Thymus (tissue), 11 donors: Measurements from ENCODE around the gene PGGHG. TPM values are rescaled to one million over a fixed set of nuclear protein-coding genes. Genes with fewer than 3 reads are reported as not detected.
"Not testable (repeated sequence)": the region's sequence is repeated elsewhere in the genome, so short reads cannot be mapped to it uniquely, and the experiment has no call there.

Experiments
- DNase-seq, 9 donors: peaks; one replicate each; pipeline ENCODE4 v3.0.0-alpha.2; 2013; ENCODE audit warnings: low spot score in 9 of 9, low read depth in 6 of 9, missing footprints in 1 of 9
- H3K27ac ChIP-seq, 2 donors: one replicate each; pipeline ENCODE4 v1.5.1; 2013; ENCODE audit warnings: control low read depth in 1 of 2, low read depth in 1 of 2, low read length in 1 of 2, mild to moderate bottlenecking in 1 of 2, moderate library complexity in 1 of 2
- H3K27me3 ChIP-seq, 2 donors: one replicate each; pipeline ENCODE4 v1.5.1; 2013; ENCODE audit warnings: low read length in 1 of 2; ENCODE audit not compliant: control insufficient read depth in 2 of 2, insufficient read depth in 1 of 2
- H3K36me3 ChIP-seq, 2 donors: one replicate each; pipeline ENCODE4 v1.5.1; 2013; ENCODE audit warnings: low read length in 1 of 2, mild to moderate bottlenecking in 1 of 2, moderate library complexity in 1 of 2; ENCODE audit not compliant: control insufficient read depth in 2 of 2, insufficient read depth in 2 of 2
- H3K4me1 ChIP-seq, 2 donors: one replicate each; pipeline ENCODE4 v1.5.1; 2013; ENCODE audit warnings: low read length in 2 of 2; ENCODE audit not compliant: control insufficient read depth in 2 of 2, insufficient read depth in 2 of 2
- H3K4me3 ChIP-seq, 2 donors: one replicate each; pipeline ENCODE4 v1.5.1; 2013; ENCODE audit warnings: low read length in 2 of 2, control low read depth in 1 of 2, mild to moderate bottlenecking in 1 of 2
- H3K9me3 ChIP-seq, 2 donors: one replicate each; pipeline ENCODE4 v1.5.1; 2013; ENCODE audit warnings: low read length in 1 of 2, mild to moderate bottlenecking in 1 of 2; ENCODE audit not compliant: control insufficient read depth in 2 of 2, insufficient read depth in 1 of 2
- WGBS: extraction: QIAGEN DNeasy Blood & Tissue Kit; methylation state at CpG from one replicate; pipeline ENCODE4 v1.1.7; 2013; 5-methylcytosine and 5-hydroxymethylcytosine counted together
- polyA plus RNA-seq: library from polyadenylated mRNA; stranded (reverse); fragments of 200-250 nt; gene quantifications from one replicate; pipeline ENCODE4 v1.2.3, GENCODE V29; 2013
- total RNA-seq: library from RNA; stranded (reverse); fragments of 120-200 nt; gene quantifications from one replicate; pipeline ENCODE4 v1.2.4, GENCODE V29; 2013
- donor health status: healthy.

PGGHG gene
- total and polyA plus RNA-seq, 2 donors: 73.7 to 900 TPM

- WGBS: 69% methylated on average over 4 of the region's 4 CpGs
- H3K9me3 ChIP-seq: peaks cover 1 to 9% of the 10 kb centered on the region in 2 donors
- H3K27ac ChIP-seq: no peak overlapping the region
- no peak for DNase-seq
- peaks cover 0 to 5% of the 10 kb centered on the region in 2 donors for H3K36me3 ChIP-seq
- H3K4me3 ChIP-seq: peak overlapping the region in 1 of 2 donors; percentile 8
- H3K4me1 ChIP-seq: peaks cover 2 to 47% of the 10 kb centered on the region in 2 donors
- peaks cover 60 to 71% of the 10 kb centered on the region in 2 donors for H3K27me3 ChIP-seq
Measured at GRCh38 chr11:282171-282570, 6.8 kb upstream of the PGGHG start.

- peaks cover 0 to 5% of the 10 kb centered on the region in 2 donors for H3K36me3 ChIP-seq
- H3K9me3 ChIP-seq: peaks cover 1 to 9% of the 10 kb centered on the region in 2 donors
- no peak for DNase-seq
- peak overlapping the region in 1 of 2 donors; percentile 18 for H3K27ac ChIP-seq
- 79% methylated on average over 11 of the region's 13 CpGs for WGBS
- no peak overlapping the region for H3K4me3 ChIP-seq
- H3K4me1 ChIP-seq: peaks cover 2 to 50% of the 10 kb centered on the region in 2 donors
- peaks cover 60 to 72% of the 10 kb centered on the region in 2 donors for H3K27me3 ChIP-seq
Measured at GRCh38 chr11:282630-283360, 6.1 kb upstream of the PGGHG start.

GRCh38 chr11:283405-284104 is 5.4 kb upstream of the PGGHG start:
- no peak for DNase-seq
- peaks cover 57 to 72% of the 10 kb centered on the region in 2 donors for H3K27me3 ChIP-seq
- H3K4me3 ChIP-seq: no peak overlapping the region
- peaks cover 1 to 9% of the 10 kb centered on the region in 2 donors for H3K9me3 ChIP-seq
- H3K27ac ChIP-seq: peak overlapping the region in 1 of 2 donors; percentile 52
- WGBS: 92% methylated on average over 23 of the region's 23 CpGs
- peaks cover 0 to 5% of the 10 kb centered on the region in 2 donors for H3K36me3 ChIP-seq
- H3K4me1 ChIP-seq: peaks cover 2 to 50% of the 10 kb centered on the region in 2 donors

GRCh38 chr11:284105-285020 is 4.6 kb upstream of the PGGHG start:
- H3K27ac ChIP-seq: no peak overlapping the region
- H3K9me3 ChIP-seq: peaks cover 1 to 9% of the 10 kb centered on the region in 2 donors
- peaks cover 49 to 64% of the 10 kb centered on the region in 2 donors for H3K27me3 ChIP-seq
- peaks cover 3 to 46% of the 10 kb centered on the region in 2 donors for H3K4me1 ChIP-seq
- no peak for DNase-seq
- WGBS: 94% methylated on average over 24 of the region's 24 CpGs
- H3K36me3 ChIP-seq: peaks cover 0 to 5% of the 10 kb centered on the region in 2 donors
- H3K4me3 ChIP-seq: no peak overlapping the region

- no peak for DNase-seq
- 93% methylated on average over 29 of the region's 29 CpGs for WGBS
Measured at GRCh38 chr11:285021-285893, 3.7 kb upstream of the PGGHG start.

GRCh38 chr11:285894-286220 is 3.1 kb upstream of the PGGHG start:
- H3K9me3 ChIP-seq: peaks cover 0 to 1% of the 10 kb centered on the region in 2 donors
- H3K36me3 ChIP-seq: peaks cover 0 to 5% of the 10 kb centered on the region in 2 donors
- 95% methylated on average over 8 of the region's 8 CpGs for WGBS
- peaks cover 34 to 49% of the 10 kb centered on the region in 2 donors for H3K27me3 ChIP-seq
- peak overlapping the region in 1 of 2 donors; percentile 13 for H3K27ac ChIP-seq
- H3K4me3 ChIP-seq: no peak overlapping the region
- peaks cover 12 to 50% of the 10 kb centered on the region in 2 donors for H3K4me1 ChIP-seq
- DNase-seq: no peak

More at GRCh38 chr11:285021-285893, 3.7 kb upstream of the PGGHG start:
- Histone ChIP-seq H3K36me3 (peaks cover 0 to 5% of the 10 kb centered on the region in 2 donors), H3K27ac (peak overlapping the region in 1 of 2 donors; percentile 13), H3K4me1 (peaks cover 11 to 46% of the 10 kb centered on the region in 2 donors), H3K9me3 (peaks cover 0 to 1% of the 10 kb centered on the region in 2 donors), H3K4me3 (no peak overlapping the region), H3K27me3 (peaks cover 40 to 55% of the 10 kb centered on the region in 2 donors)

GRCh38 chr11:286977-287820 is 1.7 kb upstream of the PGGHG start:
- peaks cover 21 to 36% of the 10 kb centered on the region in 2 donors for H3K27me3 ChIP-seq
- WGBS: 51% methylated on average over 27 of the region's 27 CpGs
- H3K4me1 ChIP-seq: peaks cover 12 to 50% of the 10 kb centered on the region in 2 donors
- peak overlapping the region; percentile 87 to 95 for H3K27ac ChIP-seq
- H3K4me3 ChIP-seq: peak overlapping the region; percentile 58 to 78
- H3K36me3 ChIP-seq: peaks cover 1 to 13% of the 10 kb centered on the region in 2 donors
- not testable (repeated sequence) for H3K9me3 ChIP-seq
- DNase-seq: peak in 5 of 9 donors; percentile 71 to 88 (median 77)
